K562 (cell line): Measurements from ENCODE around the gene MPRIP. TPM values are rescaled to one million over a fixed set of nuclear protein-coding genes. Genes with fewer than 3 reads are reported as not detected.

Source experiments
- ATAC-seq: fragments of 200-7000 bp; cut with Tn5 transposase; 3 replicates; pipeline ENCODE4 v1.9.1; 2020; ENCODE audit warnings: moderate library complexity
- BruUV-seq: library from RNA; stranded (reverse); fragments of 400-500 nt; replicated peaks from 2 replicates; lab custom pipeline; 2021; lab: Mats Ljungman, UMichigan
- CTCF ChIA-PET: fragments of 300-600 bp; formaldehyde crosslinking; extraction: SDS; loops from one replicate; lab custom pipeline; 2021; ENCODE audit warnings: low intra/inter-chr PET ratio; lab: Yijun Ruan, JAX
- POLR2A ChIA-PET: fragments of 300-600, 350-650 bp; sonication (Branson Sonifier 250); formaldehyde crosslinking; extraction: SDS; loops from one replicate; lab custom pipeline; 2021; ENCODE audit warnings: antibody characterized with exemption, inconsistent platforms; lab: Yijun Ruan, JAX
- DNase-seq, 4 experiments: peaks; one replicate each; pipeline versions ENCODE4 v3.0.0 to v3.0.0-alpha.2; 2011 to 2018; ENCODE audit warnings: low spot score in 3 of 4, mixed read lengths in 3 of 4; ENCODE audit errors: extremely low read depth in 1 of 4
- FAIRE-seq: peaks from 2 replicates; lab custom pipeline; 2011; peaks lifted over from hg19 to GRCh38; lab: Jason Lieb, UNC
- H2AFZ ChIP-seq: 2 replicates; pipeline ENCODE4 v1.6.0; 2011; ENCODE audit warnings: low read depth, low read length, control low read depth, inconsistent platforms
- H3K27ac ChIP-seq: fragments of 200-600 bp; 3 replicates; pipeline ENCODE4 v1.8.0; 2011; ENCODE audit warnings: low read depth, mild to moderate bottlenecking, control low read depth, inconsistent platforms, low read length, moderate library complexity, mixed read lengths; ENCODE audit errors: extremely low read depth
- H3K27me3 ChIP-seq, 2 experiments: fragments of 300-600 bp in 1 of 2; 2 replicates in 1 of 2; 3 replicates in 1 of 2; pipeline versions ENCODE4 v1.6.0 to v1.8.0; 2011; ENCODE audit warnings: inconsistent platforms in 2 of 2, low read length in 2 of 2, mild to moderate bottlenecking in 1 of 2, mixed read lengths in 1 of 2, moderate library complexity in 1 of 2; ENCODE audit not compliant: control insufficient read depth in 2 of 2, insufficient read depth in 2 of 2
- H3K36me3 ChIP-seq: fragments of 300-600 bp; 3 replicates; pipeline ENCODE4 v1.8.0; 2011; ENCODE audit warnings: mild to moderate bottlenecking, low read length, inconsistent platforms; ENCODE audit not compliant: control insufficient read depth, insufficient read depth
- H3K4me1 ChIP-seq, 2 experiments: fragments of 200-600 bp in 1 of 2; replicated peaks in 1 of 2; 2 replicates in 1 of 2; 3 replicates in 1 of 2; pipeline versions ENCODE4 v1.5.1 to v1.8.0; 2011; ENCODE audit warnings: inconsistent platforms in 2 of 2, low read length in 2 of 2, mild to moderate bottlenecking in 1 of 2, mixed read lengths in 1 of 2, moderate library complexity in 1 of 2; ENCODE audit not compliant: control insufficient read depth in 2 of 2, insufficient read depth in 2 of 2
- H3K4me2 ChIP-seq: 2 replicates; pipeline ENCODE4 v1.6.1; 2011; ENCODE audit warnings: low read length, control low read depth, inconsistent platforms, mixed read lengths; ENCODE audit not compliant: insufficient read depth
- H3K4me3 ChIP-seq: fragments of 200-600 bp; sonication (generic), shearing (Covaris generic); 2 replicates; pipeline ENCODE4 v1.5.1; 2016; ENCODE audit warnings: control low read depth, inconsistent platforms
- H3K79me2 ChIP-seq: fragments of 200-600 bp; 3 replicates; pipeline ENCODE4 v1.8.0; 2011; ENCODE audit warnings: low read length, inconsistent platforms; ENCODE audit not compliant: control insufficient read depth, insufficient read depth
- H3K9ac ChIP-seq, 2 experiments: 2 replicates each; pipeline versions ENCODE4 v1.6.0 to v1.6.1; 2011; ENCODE audit warnings: low read depth in 2 of 2, low read length in 2 of 2, control low read depth in 1 of 2, inconsistent platforms in 1 of 2, mild to moderate bottlenecking in 1 of 2, mixed read lengths in 1 of 2; ENCODE audit not compliant: insufficient read depth in 1 of 2
- H3K9me1 ChIP-seq: one replicate; pipeline ENCODE4 v1.6.0; 2011; ENCODE audit warnings: inconsistent platforms, mild to moderate bottlenecking, low read length, moderate library complexity; ENCODE audit not compliant: control insufficient read depth, insufficient read depth
- H3K9me3 ChIP-seq: replicated peaks from 2 replicates; pipeline ENCODE4 v1.5.1; 2011; ENCODE audit warnings: low read depth, low read length, inconsistent platforms; ENCODE audit not compliant: control insufficient read depth, insufficient read depth
- H4K20me1 ChIP-seq: replicated peaks from 2 replicates; pipeline ENCODE4 v1.6.1; 2011; ENCODE audit warnings: low read length, inconsistent platforms, mixed read lengths; ENCODE audit not compliant: control insufficient read depth, insufficient read depth
- IRF2 ChIP-seq: sonication (generic); formaldehyde crosslinking; IDR thresholded peaks from 2 replicates; pipeline ENCODE4 v1.8.1; 2022; ENCODE audit warnings: mild to moderate bottlenecking, missing genetic modification reagents
- KLF10 ChIP-seq: fragments of 250-450 bp; sonication (Bioruptor Pico); IDR thresholded peaks from 2 replicates; pipeline ENCODE4 v1.6.1; 2021; ENCODE audit warnings: matching md5 sums
- MCM5 ChIP-seq: fragments of 450-650 bp; IDR thresholded peaks from 2 replicates; pipeline ENCODE4 v1.6.1; 2016; ENCODE audit warnings: low read depth
- MTA3 ChIP-seq: fragments of 450-650 bp; formaldehyde crosslinking; IDR thresholded peaks from 2 replicates; pipeline ENCODE4 v1.6.1; 2017; ENCODE audit warnings: mild to moderate bottlenecking, borderline replicate concordance
- NFRKB ChIP-seq: fragments of 450-650 bp; IDR thresholded peaks from 2 replicates; pipeline ENCODE4 v1.6.1; 2016; ENCODE audit warnings: low read depth
- WGBS: fragments of 100-300 bp; shearing (Covaris generic); methylation state at CpG from one replicate; pipeline ENCODE4 v1.1.6; 2016; ENCODE audit warnings: low coverage, mixed read lengths; ENCODE audit not compliant: insufficient coverage; ENCODE audit errors: missing lambda C conversion rate; 5-methylcytosine and 5-hydroxymethylcytosine counted together
- in situ Hi-C: fragments of 300-500 bp; cut with MboI; formaldehyde crosslinking; loops from 4 replicates; pipeline ENCODE4 v1.15.0; 2018; ENCODE audit warnings: inconsistent platforms, mixed read lengths
- intact Hi-C: fragments of 100-400 bp; cut with micrococcal nuclease; formaldehyde crosslinking; loops from 2 replicates; pipeline ENCODE4 v1.14.2; 2022
- polyA plus RNA-seq, 8 experiments: library from polyadenylated mRNA; depleted of rRNA in 4 of 8; stranded (reverse) in 5 of 8; unstranded in 3 of 8; fragments of >200 nt; fragmentation: Nextera tagmentation in 2 of 8; fragmentation: Illumina TruSeq in 1 of 8; extraction: Ambion mirVana in 2 of 8; extraction: Trizol in 1 of 8; gene quantifications; 2 replicates each; pipeline versions ENCODE4 v1.2.1 to v1.2.3, GENCODE V29; 2011 to 2014; ENCODE audit warnings: inconsistent platforms in 1 of 8, missing spikeins in 1 of 8
- total RNA-seq, 7 experiments: library from RNA; depleted of rRNA in 6 of 7; stranded (reverse); fragments of >200 nt in 6 of 7; fragmentation: Illumina TruSeq in 2 of 7; extraction: Trizol in 2 of 7; gene quantifications; 2 replicates each; pipeline versions ENCODE4 v1.2.1 to v1.2.3, GENCODE V29; 2011 to 2021; ENCODE audit warnings: low replicate concordance in 1 of 7
- TF ChIP-seq, protein P1 (sequence below): sonication (generic); formaldehyde crosslinking; IDR thresholded peaks from 2 replicates; pipeline ENCODE4 v1.9.0; 2022; ENCODE audit warnings: mild to moderate bottlenecking, missing genetic modification reagents
- TF ChIP-seq, protein P2 (sequence below): fragments of 250-450 bp; sonication (Bioruptor Pico); IDR thresholded peaks from 2 replicates; pipeline ENCODE4 v1.5.0; 2021; ENCODE audit warnings: mild to moderate bottlenecking, moderate library complexity

Gene MPRIP
- total and polyA plus RNA-seq, 9 of the 15 experiments (the other 6 are each of a cell fraction or from before 2014, with no cell fraction given): 10.0 to 72.6 (median 30.1) TPM

DNA sequence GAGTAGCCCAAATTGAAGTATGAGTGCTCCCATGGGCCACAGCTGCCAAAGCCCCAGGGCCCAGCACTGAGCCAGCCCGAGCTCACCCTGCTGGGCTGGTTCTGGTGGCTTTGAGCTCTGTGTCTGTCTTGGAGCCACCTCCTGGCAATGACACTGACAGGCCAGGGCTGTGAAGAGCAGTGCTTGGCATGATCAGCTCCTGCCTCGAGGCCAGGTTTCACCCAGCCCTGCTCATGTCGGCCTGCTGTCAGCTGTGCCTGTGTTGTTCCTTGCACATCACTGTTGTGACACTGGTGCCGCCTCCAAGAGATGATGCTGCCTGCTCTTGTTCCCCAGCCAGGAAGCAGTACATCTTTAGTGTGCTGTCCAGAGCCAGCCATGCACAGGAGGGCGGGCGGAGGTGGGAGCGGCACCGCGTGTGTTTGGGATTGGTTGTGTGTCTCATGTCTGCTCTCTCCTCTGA, 137.9 kb downstream of the MPRIP start:
- TF ChIP-seq MCM5: no peak
- TF ChIP-seq, protein P1, sequence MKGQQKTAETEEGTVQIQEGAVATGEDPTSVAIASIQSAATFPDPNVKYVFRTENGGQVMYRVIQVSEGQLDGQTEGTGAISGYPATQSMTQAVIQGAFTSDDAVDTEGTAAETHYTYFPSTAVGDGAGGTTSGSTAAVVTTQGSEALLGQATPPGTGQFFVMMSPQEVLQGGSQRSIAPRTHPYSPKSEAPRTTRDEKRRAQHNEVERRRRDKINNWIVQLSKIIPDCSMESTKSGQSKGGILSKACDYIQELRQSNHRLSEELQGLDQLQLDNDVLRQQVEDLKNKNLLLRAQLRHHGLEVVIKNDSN (CRISPR knock-in tag): no peak
- TF ChIP-seq, protein P2, sequence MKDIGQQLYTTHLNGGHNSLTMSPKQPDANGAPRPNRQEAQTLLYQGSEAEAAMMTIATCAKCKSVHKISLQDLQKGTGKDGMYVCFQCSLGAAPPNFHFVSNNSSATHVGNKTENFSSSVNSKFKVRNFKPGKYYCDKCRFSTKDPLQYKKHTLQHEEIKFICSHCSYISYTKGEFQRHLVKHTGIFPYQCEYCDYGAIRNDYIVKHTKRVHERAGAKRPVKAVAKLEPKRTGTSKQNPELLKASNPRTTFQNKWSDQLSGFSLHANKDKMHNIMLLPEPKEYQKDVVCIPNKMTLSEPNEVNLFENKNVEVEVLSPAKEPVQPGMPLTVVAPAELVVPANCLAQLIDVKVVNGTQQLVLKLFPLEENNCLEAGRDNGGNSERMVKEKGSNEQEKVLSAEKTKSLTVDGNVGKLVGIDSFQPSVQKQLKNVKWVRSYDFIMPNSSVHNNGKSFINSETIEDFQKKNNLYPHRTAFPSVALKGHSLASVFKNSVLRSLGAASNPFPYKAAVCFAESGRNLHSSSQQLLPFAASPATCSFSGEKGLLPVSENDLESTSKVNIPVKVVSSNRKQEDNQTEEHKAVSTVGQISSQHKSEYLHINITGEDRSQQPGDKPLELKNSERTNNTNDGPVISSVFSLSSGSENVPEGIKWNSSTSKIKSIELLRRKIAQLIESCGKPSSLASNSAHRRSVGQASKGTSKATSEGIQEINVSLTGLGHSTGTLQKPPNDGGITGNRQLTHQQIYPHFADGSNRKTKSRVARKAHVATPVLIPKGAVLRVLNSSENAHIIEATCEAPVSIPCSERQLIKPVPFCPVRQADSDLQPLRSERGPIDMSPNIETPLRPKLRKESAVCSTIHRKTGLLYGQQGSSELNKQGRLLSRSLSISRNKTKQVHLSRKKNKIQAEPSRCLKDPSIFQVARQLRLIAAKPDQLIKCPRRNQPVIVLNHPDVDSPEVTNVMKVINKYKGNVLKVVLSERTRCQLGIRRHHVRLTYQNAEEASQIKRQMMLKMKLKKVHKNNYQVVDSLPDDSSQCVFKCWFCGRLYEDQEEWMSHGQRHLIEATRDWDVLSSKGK: no peak
- TF ChIP-seq IRF2 (CRISPR knock-in tag): no peak
- TF ChIP-seq MTA3: no peak
- no peak for TF ChIP-seq KLF10 (CRISPR knock-in tag)
- TF ChIP-seq NFRKB: no peak
- in situ Hi-C loops: no loop called here
- Histone ChIP-seq H3K27ac (no peak overlapping the region), H4K20me1 (no peaks in the 10 kb centered on the region), H3K79me2 (no peaks in the 10 kb centered on the region), H3K36me3 (peaks cover 54% of the 10 kb centered on the region; the same call in 2 of the 3 replicates), H3K4me2 (no peak overlapping the region), H2AFZ (no peak overlapping the region), H3K9me1 (no peaks in the 10 kb centered on the region), H3K4me1 (no peaks in the 10 kb centered on the region; a peak in 1 of 5 replicates), H3K9ac (no peak overlapping the region), H3K27me3 (no peaks in the 10 kb centered on the region), H3K4me3 (no peak overlapping the region), H3K9me3 (no peaks in the 10 kb centered on the region)
- POLR2A ChIA-PET: interaction anchor here (0.6 kb wide), 1 partner anchor 11 kb away, joined by 3 read pairs; no protein-coding TSS in a partner anchor
- BruUV-seq: no TSS peak
- CTCF ChIA-PET: no interaction called here
- FAIRE-seq (no peak), ATAC-seq (no peak), DNase-seq (no peak)
- 87% methylated on average over 4 of the region's 9 CpGs for WGBS
- intact Hi-C loops: no loop called here
